Lower leg skin (tissue), 4 donors: ENCODE data around the gene CNTLN. TPM values are rescaled to one million over a fixed set of nuclear protein-coding genes. Genes with fewer than 3 reads are reported as not detected.

Experiments used
- DNase-seq, 2 donors: peaks; one replicate each; pipeline ENCODE4 v3.0.0-alpha.2; 2019; ENCODE audit warnings: low spot score in 2 of 2
- H3K4me3 ChIP-seq: fragments of 200-600 bp; sonication (generic); 2 replicates; pipeline ENCODE4 v1.5.1; 2017; ENCODE audit warnings: mild to moderate bottlenecking, low read depth; ENCODE audit not compliant: poor library complexity, severe bottlenecking
- CTCF ChIP-seq, 3 donors: fragments of 450-650 bp; IDR thresholded peaks; one replicate each; pipeline ENCODE4 v1.5.1; 2016; ENCODE audit warnings: antibody characterized with exemption in 3 of 3, mild to moderate bottlenecking in 3 of 3, moderate library complexity in 2 of 3
- POLR2A ChIP-seq, 2 donors: fragments of 450-650 bp; IDR thresholded peaks; one replicate each; pipeline ENCODE4 v1.6.1; 2016 to 2017; ENCODE audit warnings: antibody characterized with exemption in 2 of 2, mild to moderate bottlenecking in 1 of 2, moderate library complexity in 1 of 2
- WGBS, 2 donors: methylation state at CpG; one replicate each; pipeline ENCODE4 v1.1.5; 2018; 5-methylcytosine and 5-hydroxymethylcytosine counted together
- intact Hi-C: fragments of 100-400 bp; cut with DNase I; formaldehyde crosslinking; loops from one replicate; pipeline ENCODE4 v1.15.0; 2023; ENCODE audit warnings: low total_unique reads
- total RNA-seq, 4 donors: library from RNA; depleted of rRNA; stranded (reverse); fragments of >200 nt; gene quantifications; one replicate each; pipeline ENCODE4 v1.1.0, GENCODE V29; 2016

Gene CNTLN
- total RNA-seq, 4 donors from 2014 or later = 1.3 to 4.3 (median 3.7) TPM

GRCh38 chr9:17398350-17398749 is 263.5 kb downstream of the CNTLN start:
- no peak overlapping the region for H3K4me3 ChIP-seq
- no peak for DNase-seq
- intact Hi-C loops = no loop called here
- WGBS, 2 donors = 85 to 93% methylated on average over 2 of the region's 2 CpGs
- TF ChIP-seq POLR2A (IDR thresholded peaks at IDR 0.05) (no peak), CTCF (IDR thresholded peaks at IDR 0.05) (no peak)

DNA sequence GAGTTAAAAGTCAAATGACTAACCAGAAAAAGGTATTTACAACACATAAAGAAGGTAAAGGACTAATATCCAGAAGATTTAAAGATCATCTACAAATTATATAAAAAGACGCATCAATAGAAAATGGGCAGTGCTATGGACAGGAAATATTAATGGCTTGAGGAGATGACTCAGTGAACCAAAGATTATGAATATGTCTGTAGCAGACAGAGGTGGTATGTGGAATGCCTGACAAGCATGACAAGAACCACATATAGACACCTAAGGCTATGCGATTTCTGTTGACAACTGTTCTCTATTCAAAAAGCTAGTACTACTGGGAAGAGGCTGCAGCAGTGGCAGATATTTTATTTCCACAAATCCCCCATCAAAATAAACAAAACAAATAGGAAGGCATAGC is 267.0 kb downstream of the CNTLN start:
- no peak for DNase-seq
- no peak overlapping the region for H3K4me3 ChIP-seq
- no peak for TF ChIP-seq POLR2A (IDR thresholded peaks at IDR 0.05)
- no peak for TF ChIP-seq CTCF (IDR thresholded peaks at IDR 0.05)
- intact Hi-C loops = no loop called here
- WGBS, 2 donors = 62 to 97% methylated on average over 2 of the region's 2 CpGs

DNA sequence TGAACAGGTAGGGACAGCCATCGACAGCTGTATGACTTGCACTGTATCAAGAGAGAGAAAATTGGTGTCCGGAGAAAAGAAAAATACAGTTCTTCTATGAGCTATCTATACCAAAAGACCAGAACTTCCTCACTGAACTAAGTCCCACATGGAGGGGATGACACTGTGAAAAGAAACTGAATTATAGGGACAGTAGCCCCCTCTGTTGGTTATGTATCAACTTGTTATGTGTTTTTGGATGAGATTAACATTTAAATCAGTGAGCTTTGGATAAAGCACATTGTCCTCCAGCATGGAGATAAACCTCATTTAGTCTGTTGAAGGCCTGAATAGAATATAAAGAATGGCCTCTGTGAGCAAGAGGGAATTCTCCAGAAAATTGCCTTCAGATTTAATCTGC is 267.5 kb downstream of the CNTLN start:
- DNase-seq = no peak
- 95 to 98% methylated on average over 2 of the region's 2 CpGs for WGBS, 2 donors
- no peak overlapping the region for H3K4me3 ChIP-seq
- no peak for TF ChIP-seq CTCF (IDR thresholded peaks at IDR 0.05)
- intact Hi-C loops = no loop called here

GRCh38 chr9:17403539-17403938 is 268.7 kb downstream of the CNTLN start:
- DNase-seq = no peak
- WGBS, 2 donors = 98 to 99% methylated on average over 6 of the region's 6 CpGs
- no peak overlapping the region for H3K4me3 ChIP-seq
- intact Hi-C loops = no loop called here
- TF ChIP-seq POLR2A (IDR thresholded peaks at IDR 0.05) (no peak), CTCF (IDR thresholded peaks at IDR 0.05) (no peak)

DNA sequence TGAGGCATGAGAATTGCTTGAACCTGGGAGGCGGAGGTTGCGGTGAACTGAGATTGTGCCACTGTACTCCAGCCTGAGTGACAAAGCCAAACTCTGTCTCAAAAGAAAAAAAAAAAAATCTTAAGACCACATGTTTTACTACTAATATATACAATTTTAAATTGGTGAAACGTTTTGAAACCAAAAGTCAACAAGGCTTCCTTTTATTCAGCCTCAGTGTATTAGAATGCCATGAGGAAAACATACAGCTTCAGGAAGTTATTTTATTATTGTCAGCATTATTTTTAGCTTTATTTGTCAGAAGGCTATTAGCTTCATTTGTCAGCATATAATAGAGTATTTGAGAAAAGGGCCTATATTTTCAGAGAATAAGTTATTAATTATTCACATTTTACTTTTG is 280.1 kb downstream of the CNTLN start:
- no peak for DNase-seq
- TF ChIP-seq CTCF (IDR thresholded peaks at IDR 0.05) (no peak), POLR2A (IDR thresholded peaks at IDR 0.05) (no peak)
- H3K4me3 ChIP-seq = no peak overlapping the region
- intact Hi-C loops = no loop called here
- WGBS, 2 donors = 78 to 81% methylated on average over 3 of the region's 3 CpGs

DNA sequence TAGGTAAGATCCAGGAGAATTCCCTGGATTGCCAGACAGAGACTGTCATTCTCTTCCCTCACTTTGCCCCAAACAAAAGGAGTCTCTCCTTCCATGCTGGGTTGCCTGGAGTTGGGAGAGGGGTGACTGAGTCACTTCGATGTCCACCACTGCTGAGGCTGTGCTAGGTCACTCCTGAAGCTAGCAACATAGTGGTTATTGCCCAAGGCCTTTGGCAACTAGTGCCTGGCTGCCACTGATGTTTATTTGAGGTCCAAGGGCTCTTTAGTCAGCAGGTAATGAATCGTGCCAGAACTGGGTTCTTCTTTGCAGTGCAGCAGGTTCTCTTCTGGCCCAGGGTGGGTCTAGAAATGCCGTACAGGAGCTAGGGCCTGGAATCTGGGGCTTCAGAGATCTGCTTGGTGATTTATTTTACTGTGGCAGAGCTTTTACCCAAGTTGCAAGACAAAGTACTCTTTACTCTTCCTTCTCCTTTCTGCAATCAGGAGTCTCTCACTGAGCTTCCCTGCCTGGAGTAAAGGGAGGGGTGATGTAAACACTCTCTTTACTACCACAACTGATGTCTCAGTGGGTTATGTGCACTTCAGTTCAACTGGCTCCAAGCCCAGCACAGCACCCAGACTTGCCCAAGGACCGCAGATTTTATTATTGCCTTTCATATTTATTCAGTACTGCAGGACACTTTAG is 288.3 kb downstream of the CNTLN start:
- DNase-seq = no peak
- 83 to 88% methylated on average over 4 of the region's 4 CpGs for WGBS, 2 donors
- TF ChIP-seq CTCF (IDR thresholded peaks at IDR 0.05) (no peak), POLR2A (IDR thresholded peaks at IDR 0.05) (no peak)
- H3K4me3 ChIP-seq = no peak overlapping the region
- intact Hi-C loops = no loop called here
